ENCODE data around the gene EEF2. TPM values are rescaled to one million over a fixed set of nuclear protein-coding genes. Genes with fewer than 3 reads are reported as not detected.

The EEF2 gene
- total RNA-seq, 4 donors from 2014 or later = 1,701 to 2,714 (median 2,440) TPM

GRCh38 chr19:4031420-4031819 is 46.2 kb upstream of the EEF2 start:
- DNase-seq = no peak
- H3K4me1 ChIP-seq = no peaks in the 10 kb centered on the region
- H3K4me3 ChIP-seq = no peak overlapping the region
- no peak overlapping the region for H3K27ac ChIP-seq
- no peaks in the 10 kb centered on the region for H3K9me3 ChIP-seq
- in situ Hi-C loops (cut with MboI; ENCODE audit: low sequenced_read_pairs in 4 of 4) (no loop called here), intact Hi-C loops (cut with DNase I; ENCODE audit: low total_unique reads) (no loop called here)
- no peak for ATAC-seq
- TF ChIP-seq CTCF (IDR thresholded peaks at IDR 0.05 in 4 of 5, conservative IDR thresholded peaks at IDR 0.05 in 1 of 5) (no peak), POLR2A (IDR thresholded peaks at IDR 0.05) (no peak)
- H3K36me3 ChIP-seq = peaks cover 0 to 41% of the 10 kb centered on the region in 2 donors
- no peaks in the 10 kb centered on the region for H3K27me3 ChIP-seq

- DNase-seq = no peak
- in situ Hi-C loops (cut with MboI; ENCODE audit: low sequenced_read_pairs in 4 of 4) = no loop called here
- no peak overlapping the region for H3K27ac ChIP-seq
- no peaks in the 10 kb centered on the region for H3K27me3 ChIP-seq
- peaks cover 0 to 41% of the 10 kb centered on the region in 2 donors for H3K36me3 ChIP-seq
- no peak for TF ChIP-seq CTCF (IDR thresholded peaks at IDR 0.05 in 4 of 5, conservative IDR thresholded peaks at IDR 0.05 in 1 of 5)
- no peak for TF ChIP-seq POLR2A (IDR thresholded peaks at IDR 0.05)
- no peak overlapping the region for H3K4me3 ChIP-seq
- intact Hi-C loops (cut with DNase I; ENCODE audit: low total_unique reads) = no loop called here
- no peak for ATAC-seq
- H3K9me3 ChIP-seq = no peaks in the 10 kb centered on the region
- no peaks in the 10 kb centered on the region for H3K4me1 ChIP-seq
Observed at GRCh38 chr19:4030981-4031380, 45.7 kb upstream of the EEF2 start.

- no peak for TF ChIP-seq CTCF (IDR thresholded peaks at IDR 0.05 in 4 of 5, conservative IDR thresholded peaks at IDR 0.05 in 1 of 5)
- no peak for TF ChIP-seq POLR2A (IDR thresholded peaks at IDR 0.05)
- Histone ChIP-seq H3K9me3 (no peaks in the 10 kb centered on the region), H3K27ac (no peak overlapping the region), H3K4me1 (no peaks in the 10 kb centered on the region), H3K4me3 (no peak overlapping the region), H3K27me3 (no peaks in the 10 kb centered on the region), H3K36me3 (peaks cover 0 to 41% of the 10 kb centered on the region in 2 donors)
- intact Hi-C loops (cut with DNase I; ENCODE audit: low total_unique reads) = no loop called here
- no peak for DNase-seq
- no peak for ATAC-seq
- in situ Hi-C loops (cut with MboI; ENCODE audit: low sequenced_read_pairs in 4 of 4) = no loop called here
Observed at GRCh38 chr19:4030552-4030951, 45.3 kb upstream of the EEF2 start.

GRCh38 chr19:4029247-4029614 is 44.0 kb upstream of the EEF2 start:
- Histone ChIP-seq H3K27me3 (no peaks in the 10 kb centered on the region), H3K36me3 (peaks cover 0 to 40% of the 10 kb centered on the region in 2 donors), H3K4me3 (no peak overlapping the region), H3K4me1 (no peaks in the 10 kb centered on the region), H3K9me3 (no peaks in the 10 kb centered on the region), H3K27ac (no peak overlapping the region)
- no peak for ATAC-seq
- in situ Hi-C loops (cut with MboI; ENCODE audit: low sequenced_read_pairs in 4 of 4) = no loop called here
- intact Hi-C loops (cut with DNase I; ENCODE audit: low total_unique reads) = no loop called here
- no peak for TF ChIP-seq POLR2A (IDR thresholded peaks at IDR 0.05)
- no peak for DNase-seq

GRCh38 chr19:4028334-4029246 is 43.3 kb upstream of the EEF2 start:
- H3K27me3 ChIP-seq = no peaks in the 10 kb centered on the region
- H3K4me3 ChIP-seq = no peak overlapping the region
- H3K4me1 ChIP-seq = no peaks in the 10 kb centered on the region
- TF ChIP-seq POLR2A (IDR thresholded peaks at IDR 0.05) (no peak), CTCF (IDR thresholded peaks at IDR 0.05 in 4 of 5, conservative IDR thresholded peaks at IDR 0.05 in 1 of 5) (no peak)
- no peaks in the 10 kb centered on the region for H3K9me3 ChIP-seq
- peaks cover 0 to 35% of the 10 kb centered on the region in 2 donors for H3K36me3 ChIP-seq
- DNase-seq = no peak
- in situ Hi-C loops (cut with MboI; ENCODE audit: low sequenced_read_pairs in 4 of 4) (no loop called here), intact Hi-C loops (cut with DNase I; ENCODE audit: low total_unique reads) (no loop called here)
- no peak for ATAC-seq
- no peak overlapping the region for H3K27ac ChIP-seq
